Natural killer cell (primary cell): Measurements from ENCODE around the gene MMP24. TPM values are rescaled to one million over a fixed set of nuclear protein-coding genes. Genes with fewer than 3 reads are reported as not detected.

Experiments used
- ATAC-seq, 3 donors: fragments of 150-1000 bp in 2 of 3; fragments of 200-7000 bp in 1 of 3; cut with Tn5 transposase; 1 replicate in 1 of 3; 2 replicates in 2 of 3; pipeline ENCODE4 v1.10.0; 2021; ENCODE audit warnings: mild to moderate bottlenecking in 2 of 3, moderate library complexity in 2 of 3
- DNase-seq, 2 donors: peaks; one replicate each; pipeline versions ENCODE4 v3.0.0 to v3.0.0-alpha.2; 2013 to 2021; ENCODE audit warnings: mixed read lengths in 1 of 2
- H3K27ac ChIP-seq: one replicate; pipeline ENCODE4 v1.5.1; 2013; ENCODE audit warnings: mild to moderate bottlenecking, low read length
- H3K27me3 ChIP-seq: one replicate; pipeline ENCODE4 v1.6.1; 2013; ENCODE audit warnings: low read length; ENCODE audit not compliant: control insufficient read depth, insufficient read depth
- H3K36me3 ChIP-seq: one replicate; pipeline ENCODE4 v1.6.1; 2013; ENCODE audit warnings: low read length; ENCODE audit not compliant: control insufficient read depth, insufficient read depth
- H3K4me1 ChIP-seq: one replicate; pipeline ENCODE4 v1.6.1; 2013; ENCODE audit warnings: low read length; ENCODE audit not compliant: control insufficient read depth, insufficient read depth
- H3K4me3 ChIP-seq: one replicate; pipeline ENCODE4 v1.5.1; 2013; ENCODE audit warnings: low read length
- H3K9me3 ChIP-seq: one replicate; pipeline ENCODE4 v1.6.1; 2013; ENCODE audit warnings: low read length; ENCODE audit not compliant: control insufficient read depth, insufficient read depth
- H3K27ac Mint-ChIP-seq, 2 donors: one replicate each; pipeline ENCODE4 v1.8.0; 2022; ENCODE audit warnings: mild to moderate bottlenecking in 2 of 2, mixed read lengths in 2 of 2, moderate library complexity in 1 of 2
- H3K27me3 Mint-ChIP-seq, 2 donors: one replicate each; pipeline ENCODE4 v1.8.0; 2022; ENCODE audit warnings: low read depth in 2 of 2, mixed read lengths in 2 of 2
- H3K36me3 Mint-ChIP-seq: one replicate; pipeline ENCODE4 v1.8.0; 2022; ENCODE audit warnings: mixed read lengths
- H3K4me1 Mint-ChIP-seq, 2 donors: one replicate each; pipeline ENCODE4 v1.8.0; 2022; ENCODE audit warnings: mixed read lengths in 2 of 2
- H3K4me3 Mint-ChIP-seq: one replicate; pipeline ENCODE4 v1.8.0; 2022; ENCODE audit warnings: mild to moderate bottlenecking, moderate library complexity, mixed read lengths
- H3K9me3 Mint-ChIP-seq, 2 donors: one replicate each; pipeline ENCODE4 v1.8.0; 2022; ENCODE audit warnings: mixed read lengths in 2 of 2
- WGBS: methylation state at CpG from one replicate; pipeline ENCODE4 v1.1.7; 2013; ENCODE audit warnings: missing lambda C conversion rate; ENCODE audit not compliant: insufficient coverage; 5-methylcytosine and 5-hydroxymethylcytosine counted together
- intact Hi-C: fragments of 100-400 bp; cut with micrococcal nuclease; formaldehyde crosslinking; loops from one replicate; pipeline ENCODE4 v1.14.2; 2022
- total RNA-seq, 4 donors: library from RNA; stranded (reverse); fragments of 120-200 nt in 1 of 4; gene quantifications; one replicate each; pipeline versions ENCODE4 v1.2.3 to v1.2.4, GENCODE V29; 2013 to 2022
- TF ChIP-seq, protein P1 (sequence below): fragments of 200-600 bp; IDR thresholded peaks from one replicate; pipeline ENCODE4 v1.8.0; 2022; ENCODE audit warnings: antibody characterized with exemption

MMP24 gene
- total RNA-seq, 3 donors from 2014 or later (not counting 1 experiment from before 2014, with no cell fraction given): 0.14 to 0.18 (median 0.16) TPM

DNA sequence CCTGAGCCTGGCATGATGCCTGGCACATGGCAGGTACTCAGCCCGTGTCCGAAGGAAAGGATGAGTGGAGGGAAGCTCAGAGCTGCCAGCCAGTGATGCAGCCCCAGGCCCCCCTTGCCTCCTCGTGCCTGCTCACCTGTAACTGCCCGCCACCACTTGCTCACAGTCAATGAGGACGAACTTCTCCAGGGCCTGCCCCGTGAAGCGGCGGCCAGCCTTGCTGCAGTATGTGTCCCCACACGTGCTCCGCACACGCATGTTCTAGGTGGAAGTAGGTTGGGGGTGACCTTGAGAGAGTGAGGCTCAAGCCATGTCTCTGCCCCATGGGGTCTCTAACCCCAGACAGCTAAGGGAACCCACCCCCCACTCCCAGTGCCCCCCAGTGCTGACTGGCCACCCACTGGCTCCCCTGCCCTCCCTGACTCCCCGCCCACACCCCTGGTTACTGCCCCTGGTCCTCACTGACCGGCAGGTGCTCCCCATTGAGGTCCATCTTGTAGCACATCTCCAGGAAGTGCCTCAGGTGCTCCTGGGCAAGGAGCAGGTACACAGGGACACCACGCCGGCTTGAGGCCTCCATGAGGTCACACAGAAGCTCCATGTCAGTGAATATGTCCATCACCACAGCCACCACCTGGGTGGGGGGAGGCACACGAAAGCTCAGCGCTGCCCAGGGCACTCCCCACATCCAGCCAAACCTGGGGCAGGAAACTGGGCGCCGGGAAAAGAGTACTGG, 62.0 kb downstream of the MMP24 start:
- peaks cover 15% of the 10 kb centered on the region for H3K4me1 ChIP-seq
- no peaks in the 10 kb centered on the region for H3K36me3 ChIP-seq
- DNase-seq (no peak), ATAC-seq (no peak)
- H3K4me3 ChIP-seq: no peak overlapping the region
- peaks cover 0 to 5% of the 10 kb centered on the region in 2 donors for H3K27me3 Mint-ChIP-seq
- H3K27ac Mint-ChIP-seq: no peak overlapping the region
- no peak overlapping the region for H3K27ac ChIP-seq
- no peaks in the 10 kb centered on the region for H3K9me3 Mint-ChIP-seq
- H3K9me3 ChIP-seq: no peaks in the 10 kb centered on the region
- no peaks in the 10 kb centered on the region for H3K27me3 ChIP-seq
- 86% methylated on average over 17 of the region's 19 CpGs for WGBS
- intact Hi-C loops: no loop called here
- TF ChIP-seq, protein P1, sequence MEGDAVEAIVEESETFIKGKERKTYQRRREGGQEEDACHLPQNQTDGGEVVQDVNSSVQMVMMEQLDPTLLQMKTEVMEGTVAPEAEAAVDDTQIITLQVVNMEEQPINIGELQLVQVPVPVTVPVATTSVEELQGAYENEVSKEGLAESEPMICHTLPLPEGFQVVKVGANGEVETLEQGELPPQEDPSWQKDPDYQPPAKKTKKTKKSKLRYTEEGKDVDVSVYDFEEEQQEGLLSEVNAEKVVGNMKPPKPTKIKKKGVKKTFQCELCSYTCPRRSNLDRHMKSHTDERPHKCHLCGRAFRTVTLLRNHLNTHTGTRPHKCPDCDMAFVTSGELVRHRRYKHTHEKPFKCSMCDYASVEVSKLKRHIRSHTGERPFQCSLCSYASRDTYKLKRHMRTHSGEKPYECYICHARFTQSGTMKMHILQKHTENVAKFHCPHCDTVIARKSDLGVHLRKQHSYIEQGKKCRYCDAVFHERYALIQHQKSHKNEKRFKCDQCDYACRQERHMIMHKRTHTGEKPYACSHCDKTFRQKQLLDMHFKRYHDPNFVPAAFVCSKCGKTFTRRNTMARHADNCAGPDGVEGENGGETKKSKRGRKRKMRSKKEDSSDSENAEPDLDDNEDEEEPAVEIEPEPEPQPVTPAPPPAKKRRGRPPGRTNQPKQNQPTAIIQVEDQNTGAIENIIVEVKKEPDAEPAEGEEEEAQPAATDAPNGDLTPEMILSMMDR: no peak
- H3K36me3 Mint-ChIP-seq: no peaks in the 10 kb centered on the region
- H3K4me3 Mint-ChIP-seq: no peak overlapping the region
- peaks cover 9 to 16% of the 10 kb centered on the region in 2 donors for H3K4me1 Mint-ChIP-seq

DNA sequence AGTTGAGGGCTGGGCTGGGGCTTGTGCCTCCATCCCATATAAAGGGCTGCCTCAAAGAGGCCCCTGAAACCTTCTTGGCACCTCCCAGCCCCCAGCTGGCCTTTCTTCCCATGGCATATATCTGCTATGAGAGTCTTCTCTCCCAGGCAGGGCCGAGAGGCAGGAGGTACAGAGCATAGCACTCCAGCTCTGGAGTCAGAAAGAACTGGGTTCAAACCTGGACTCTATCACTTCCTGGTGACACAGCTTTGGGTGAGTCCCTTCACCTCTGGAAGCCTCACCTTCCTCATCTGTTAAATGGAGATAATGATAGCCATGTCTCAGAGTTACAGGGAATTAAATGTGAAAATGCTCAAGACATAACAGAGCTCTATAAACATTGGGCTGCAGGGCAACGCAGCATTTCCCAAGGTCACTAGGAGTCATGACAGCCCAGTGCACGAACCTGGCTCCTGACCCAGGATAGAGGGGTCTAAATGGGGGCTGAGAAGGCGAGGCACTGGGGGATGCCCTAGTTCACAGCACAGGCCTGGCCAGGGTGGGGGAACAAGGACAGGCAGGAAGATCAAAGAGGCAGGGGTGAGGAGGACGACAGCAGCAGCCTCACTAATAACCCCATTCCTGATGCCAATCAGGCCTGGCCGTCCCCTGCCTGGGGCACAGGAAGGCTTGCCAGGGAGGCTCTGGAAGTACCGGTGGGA, 63.8 kb downstream of the MMP24 start:
- H3K9me3 ChIP-seq: no peaks in the 10 kb centered on the region
- H3K36me3 Mint-ChIP-seq: no peaks in the 10 kb centered on the region
- DNase-seq (no peak), ATAC-seq (no peak)
- H3K27me3 Mint-ChIP-seq: peaks cover 0 to 5% of the 10 kb centered on the region in 2 donors
- TF ChIP-seq, protein P1: no peak
- H3K36me3 ChIP-seq: no peaks in the 10 kb centered on the region
- WGBS: 82% methylated on average over 7 of the region's 7 CpGs
- H3K4me3 ChIP-seq: no peak overlapping the region
- H3K4me3 Mint-ChIP-seq: no peak overlapping the region
- peaks cover 4% of the 10 kb centered on the region in 2 donors for H3K4me1 Mint-ChIP-seq
- H3K27ac ChIP-seq: no peak overlapping the region
- H3K27ac Mint-ChIP-seq: no peak overlapping the region
- intact Hi-C loops: no loop called here
- H3K4me1 ChIP-seq: peaks cover under 1% of the 10 kb centered on the region
- H3K9me3 Mint-ChIP-seq: no peaks in the 10 kb centered on the region
- no peaks in the 10 kb centered on the region for H3K27me3 ChIP-seq

DNA sequence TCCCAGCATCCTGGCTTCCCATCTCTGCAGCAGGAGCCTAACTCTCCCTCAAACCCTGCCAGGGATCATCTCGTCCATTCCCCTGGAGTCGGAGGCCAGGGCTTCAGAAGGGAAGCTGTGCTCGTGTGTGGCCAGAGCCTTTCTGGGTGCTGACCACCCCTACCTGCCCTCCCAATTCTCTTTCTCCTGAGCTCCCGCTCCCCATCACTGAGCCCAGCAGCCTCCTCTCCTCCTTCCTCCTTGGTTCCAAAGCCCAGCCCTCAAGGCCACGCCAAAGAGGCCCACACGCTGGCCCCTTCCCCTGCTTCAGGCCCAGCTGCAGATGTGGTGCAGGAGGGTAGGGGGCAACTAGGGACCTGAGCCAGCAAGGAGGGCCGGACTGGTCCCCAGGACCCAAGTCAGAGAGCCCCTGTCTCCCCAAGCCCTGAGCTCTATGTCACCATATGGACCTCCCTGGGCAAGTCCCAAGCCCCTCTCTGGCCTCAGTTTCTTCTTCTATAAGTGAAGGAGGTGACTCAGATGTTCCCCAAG, 64.5 kb downstream of the MMP24 start:
- ATAC-seq: no peak
- no peak overlapping the region for H3K4me3 Mint-ChIP-seq
- no peaks in the 10 kb centered on the region for H3K4me1 ChIP-seq
- no peak overlapping the region for H3K27ac ChIP-seq
- H3K36me3 Mint-ChIP-seq: no peaks in the 10 kb centered on the region
- no peak for DNase-seq
- H3K27me3 Mint-ChIP-seq: peaks cover 0 to 5% of the 10 kb centered on the region in 2 donors
- TF ChIP-seq, protein P1: no peak
- H3K4me3 ChIP-seq: no peak overlapping the region
- H3K9me3 Mint-ChIP-seq: no peaks in the 10 kb centered on the region
- intact Hi-C loops: no loop called here
- no peaks in the 10 kb centered on the region for H3K27me3 ChIP-seq
- WGBS: 87% methylated on average over 6 of the region's 7 CpGs
- no peaks in the 10 kb centered on the region for H3K9me3 ChIP-seq
- no peak overlapping the region for H3K27ac Mint-ChIP-seq
- H3K36me3 ChIP-seq: no peaks in the 10 kb centered on the region
- H3K4me1 Mint-ChIP-seq: peaks cover 6% of the 10 kb centered on the region in 2 donors
